CD4-positive, alpha-beta T cell treated with Interleukin-10 for 1 hour (primary cell): ENCODE results near the gene PABPN1.
A peak's percentile ranks its signal among the peaks of the same experiment; 100 is the strongest.
"Not testable (repeated sequence)": the region's sequence is repeated elsewhere in the genome, so short reads cannot be mapped to it uniquely, and the experiment has no call there.

Source experiments
- DNase-seq: peaks from one replicate; pipeline ENCODE4 v3.0.0-alpha.2; 2020

PABPN1 gene, protein sequence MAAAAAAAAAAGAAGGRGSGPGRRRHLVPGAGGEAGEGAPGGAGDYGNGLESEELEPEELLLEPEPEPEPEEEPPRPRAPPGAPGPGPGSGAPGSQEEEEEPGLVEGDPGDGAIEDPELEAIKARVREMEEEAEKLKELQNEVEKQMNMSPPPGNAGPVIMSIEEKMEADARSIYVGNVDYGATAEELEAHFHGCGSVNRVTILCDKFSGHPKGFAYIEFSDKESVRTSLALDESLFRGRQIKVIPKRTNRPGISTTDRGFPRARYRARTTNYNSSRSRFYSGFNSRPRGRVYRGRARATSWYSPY

DNA sequence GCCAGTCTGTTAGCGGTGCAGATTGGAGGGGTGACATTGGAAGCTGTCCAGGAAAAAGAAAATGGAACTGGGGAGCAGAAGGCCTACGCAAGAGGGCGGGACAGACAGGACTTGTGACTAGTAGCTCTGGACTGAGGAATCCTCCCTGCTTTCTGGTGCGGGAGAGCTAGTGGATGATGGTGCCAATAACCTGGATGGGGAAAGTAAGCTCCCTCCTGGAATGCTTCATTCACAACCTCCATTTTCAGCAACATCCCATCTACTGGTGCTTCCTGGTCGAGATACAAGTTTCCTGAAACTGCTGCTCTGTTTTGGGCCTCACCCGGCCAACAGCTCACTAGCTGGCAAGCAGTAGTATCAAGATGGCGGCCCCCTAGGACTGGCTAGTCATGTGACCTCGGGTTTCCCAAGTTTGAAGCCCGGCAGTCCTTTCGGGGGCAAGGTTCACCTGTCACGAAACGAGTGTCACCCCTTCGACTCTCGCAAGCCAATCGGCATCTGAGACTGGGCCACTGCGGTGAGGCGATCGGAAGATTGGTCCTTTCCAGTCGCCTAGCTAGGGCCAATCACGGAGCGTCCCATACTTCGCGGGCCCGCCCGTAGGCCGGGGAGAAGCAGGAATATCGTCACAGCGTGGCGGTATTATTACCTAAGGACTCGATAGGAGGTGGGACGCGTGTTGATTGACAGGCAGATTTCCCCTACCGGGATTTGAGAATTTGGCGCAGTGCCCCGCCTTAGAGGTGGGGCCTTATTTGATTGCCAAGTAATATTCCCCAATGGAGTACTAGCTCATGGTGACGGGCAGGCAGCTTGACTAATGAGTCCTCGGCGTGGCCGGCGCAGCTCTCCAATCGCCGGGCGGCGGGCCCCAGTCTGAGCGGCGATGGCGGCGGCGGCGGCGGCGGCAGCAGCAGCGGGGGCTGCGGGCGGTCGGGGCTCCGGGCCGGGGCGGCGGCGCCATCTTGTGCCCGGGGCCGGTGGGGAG, at the start of gene PABPN1:
Gene PABPN1, plus strand, starts transcription at position 874 of the 988 bp plus-strand sequence. Its CDS starts 13 bp downstream, at position 887.
- peak; percentile 99 for DNase-seq

DNA sequence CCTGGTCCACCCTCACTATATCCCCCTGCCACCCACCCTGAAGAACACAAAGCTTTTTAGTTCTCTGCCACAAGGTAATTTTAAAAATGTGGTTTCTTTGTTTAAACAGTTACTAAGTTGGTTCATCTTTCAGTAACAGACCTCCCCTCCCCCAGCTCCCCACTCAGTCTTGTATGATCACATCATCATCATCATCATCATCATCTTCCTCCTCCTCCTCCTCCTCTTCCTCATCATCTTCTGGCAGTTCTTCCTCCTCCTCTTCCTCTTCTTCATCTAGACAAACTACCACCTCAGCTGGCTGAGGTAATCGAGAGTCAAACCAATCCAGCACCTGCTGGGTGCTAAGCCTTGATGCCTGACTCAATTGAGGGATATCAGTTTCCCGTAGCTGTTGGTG, 45.8 kb upstream of the PABPN1 start:
- no peak for DNase-seq

DNA sequence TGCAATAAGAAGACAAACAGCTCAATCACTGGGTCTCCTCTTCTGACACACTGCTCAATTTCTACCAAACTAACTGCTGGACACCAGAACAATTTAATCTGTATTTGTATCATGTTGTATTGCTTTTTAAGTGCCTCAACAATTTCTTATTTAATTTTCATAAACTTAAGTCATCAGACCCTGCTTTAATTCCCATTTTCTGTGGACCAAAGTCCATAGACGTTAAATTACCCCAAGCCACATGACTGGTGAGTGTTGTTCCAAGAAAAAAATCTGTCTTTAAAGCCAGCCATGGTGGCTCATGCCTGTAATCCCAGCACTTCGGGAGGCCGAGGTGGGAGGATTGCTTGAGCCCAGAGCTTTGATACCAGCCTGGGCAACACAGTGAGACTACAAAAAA, 44.1 kb upstream of the PABPN1 start:
- no peak for DNase-seq

DNA sequence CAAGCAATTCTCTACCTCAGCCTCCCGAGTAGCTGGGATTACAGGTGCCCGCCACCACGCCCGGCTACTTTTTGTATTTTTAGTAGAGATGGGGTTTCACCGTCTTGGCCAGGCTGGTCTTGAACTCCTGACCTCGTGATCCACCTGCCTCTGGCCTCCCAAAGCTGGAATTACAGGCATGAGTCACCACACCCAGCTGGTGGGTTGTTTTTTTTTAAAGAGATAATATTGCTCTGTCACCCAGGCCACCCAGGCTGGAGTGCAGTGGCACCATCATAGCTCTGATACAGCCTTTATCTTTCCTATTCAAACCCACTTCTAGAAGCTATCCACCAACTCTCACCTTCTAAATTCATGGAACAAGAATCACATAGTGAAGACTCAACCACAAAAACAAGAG, 43.3 kb upstream of the PABPN1 start:
- not testable (repeated sequence) for DNase-seq

DNA sequence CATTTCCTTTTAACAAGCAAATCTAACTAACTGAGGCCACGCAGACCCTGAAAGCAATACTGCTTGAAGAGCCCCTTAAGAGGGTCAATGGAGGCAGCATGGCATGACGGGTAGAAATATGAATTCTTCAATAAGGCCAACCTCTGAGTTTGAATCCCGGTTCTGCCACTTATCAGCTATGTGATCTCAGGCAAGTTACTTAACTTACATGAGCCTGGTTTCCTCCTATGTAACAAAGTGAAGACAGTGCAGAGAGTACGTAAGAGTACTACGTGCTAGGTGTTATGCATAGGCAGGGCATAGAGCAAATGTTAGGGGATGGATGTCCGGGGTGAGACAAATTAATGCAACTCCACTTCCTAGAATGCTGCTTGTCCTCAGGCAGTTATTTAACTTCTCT, 40.0 kb upstream of the PABPN1 start:
- DNase-seq = no peak

DNA sequence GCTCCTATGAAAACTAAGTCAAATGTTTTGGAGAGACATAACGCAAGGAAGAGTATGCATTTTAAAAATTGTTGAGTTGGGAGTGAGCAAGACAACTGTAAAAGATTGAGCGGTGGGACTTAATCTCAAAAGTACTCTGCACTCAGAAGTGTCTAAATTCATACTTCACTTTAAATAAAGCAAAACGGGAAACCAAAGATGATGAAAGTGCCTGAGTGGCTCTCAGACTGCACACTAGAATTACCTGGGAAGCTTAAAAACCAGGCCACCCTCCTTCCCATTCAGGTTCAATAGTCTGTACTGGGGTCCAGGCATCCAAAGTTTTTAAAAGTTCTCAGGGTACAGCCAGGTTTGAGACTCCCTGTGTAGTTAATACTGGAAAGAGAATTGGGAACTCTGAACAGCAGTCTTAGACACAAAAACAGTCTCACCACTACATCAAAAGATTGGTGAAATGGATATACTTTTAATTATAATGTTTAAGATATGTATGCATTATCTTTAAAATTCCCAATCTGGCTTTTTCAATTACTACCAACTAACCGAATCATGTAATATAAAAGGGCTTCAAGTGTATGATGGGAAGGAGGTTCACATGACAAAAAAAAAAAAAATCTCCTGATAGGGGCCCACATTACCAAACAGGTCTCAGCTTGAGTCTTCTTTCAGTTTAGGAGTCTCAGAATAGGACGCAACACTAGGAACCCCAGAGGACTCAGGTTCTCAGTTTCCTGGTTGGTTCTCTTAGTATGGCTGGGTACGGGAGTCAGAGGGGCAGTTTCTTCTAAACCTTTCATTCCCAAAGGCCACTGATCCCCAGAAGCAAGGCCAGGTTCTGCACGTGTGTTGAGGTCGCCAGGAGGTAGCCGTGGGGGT, 36.4 kb upstream of the PABPN1 start:
- DNase-seq = no peak

DNA sequence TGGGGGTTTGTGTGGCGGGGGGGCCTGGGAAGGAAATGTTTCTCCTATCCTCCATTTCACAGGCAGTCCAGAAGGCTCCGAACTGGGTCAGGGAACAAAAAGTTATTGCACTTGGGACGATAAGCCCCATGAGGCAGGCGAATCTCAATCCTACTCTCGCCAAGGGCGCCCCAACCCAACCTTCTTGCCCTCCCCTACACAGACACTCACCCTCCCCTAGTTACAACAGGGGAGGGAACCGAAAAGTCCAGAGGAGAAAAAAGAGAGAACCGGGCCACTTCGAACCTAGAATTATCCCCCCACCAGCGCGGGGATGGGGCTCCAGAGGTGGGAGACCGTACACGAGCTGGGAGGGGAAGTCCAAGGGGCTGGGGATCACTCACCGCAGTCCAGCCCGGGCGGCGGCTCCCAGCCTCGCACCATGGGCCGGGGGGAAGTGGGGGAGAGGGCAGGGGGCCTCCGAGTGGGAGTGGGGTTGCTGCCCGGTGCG, 35.7 kb upstream of the PABPN1 start:
- no peak for DNase-seq

DNA sequence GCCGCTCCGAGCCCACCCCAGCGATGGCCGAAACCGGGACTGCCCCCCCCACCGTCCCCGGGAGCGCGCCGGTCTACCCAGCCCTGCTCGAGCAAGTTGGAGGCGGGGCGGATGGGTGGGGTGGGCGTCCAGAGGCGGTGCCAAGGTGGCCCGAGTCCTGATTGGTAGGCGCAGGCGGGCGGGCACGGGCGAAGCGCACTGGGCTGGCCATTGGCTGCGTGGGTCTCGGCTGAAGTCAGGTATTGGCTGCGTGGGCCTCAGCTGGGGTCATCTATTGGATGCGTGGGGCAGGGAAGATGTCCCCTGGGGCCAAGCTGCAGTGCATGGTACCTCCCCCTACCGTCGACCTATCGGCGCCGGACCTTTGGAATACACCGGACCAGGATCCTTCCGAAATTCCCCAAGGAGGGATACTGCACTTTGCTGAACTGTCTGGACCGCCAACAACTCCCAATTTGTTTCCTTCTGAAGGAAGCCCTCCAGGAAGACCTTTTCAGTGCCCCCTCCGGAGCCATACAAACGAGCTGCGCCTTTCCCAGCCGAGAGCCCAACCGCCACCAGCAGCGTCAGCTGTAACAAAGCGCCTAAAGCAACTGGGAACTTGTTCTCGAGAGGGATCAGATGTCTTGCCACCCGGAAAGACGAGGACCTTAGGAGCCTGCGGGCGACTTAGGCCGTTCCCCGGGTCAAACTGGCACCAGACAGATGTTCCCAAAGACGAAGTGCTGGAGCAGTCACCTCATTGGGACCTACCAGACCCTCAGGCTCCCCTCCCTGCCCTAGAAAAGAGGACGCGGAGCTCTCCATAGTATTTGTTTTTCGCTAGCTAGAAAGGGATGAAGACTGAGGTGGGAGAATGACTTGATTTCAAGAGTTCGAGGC, 35.0 kb upstream of the PABPN1 start, which contains the start of gene HOMEZ:
Gene HOMEZ, minus strand, starts transcription at position 113 of the 882 bp plus-strand sequence. CDS start 180 bp downstream, outside the sequence.
- peak; percentile 97 for DNase-seq

DNA sequence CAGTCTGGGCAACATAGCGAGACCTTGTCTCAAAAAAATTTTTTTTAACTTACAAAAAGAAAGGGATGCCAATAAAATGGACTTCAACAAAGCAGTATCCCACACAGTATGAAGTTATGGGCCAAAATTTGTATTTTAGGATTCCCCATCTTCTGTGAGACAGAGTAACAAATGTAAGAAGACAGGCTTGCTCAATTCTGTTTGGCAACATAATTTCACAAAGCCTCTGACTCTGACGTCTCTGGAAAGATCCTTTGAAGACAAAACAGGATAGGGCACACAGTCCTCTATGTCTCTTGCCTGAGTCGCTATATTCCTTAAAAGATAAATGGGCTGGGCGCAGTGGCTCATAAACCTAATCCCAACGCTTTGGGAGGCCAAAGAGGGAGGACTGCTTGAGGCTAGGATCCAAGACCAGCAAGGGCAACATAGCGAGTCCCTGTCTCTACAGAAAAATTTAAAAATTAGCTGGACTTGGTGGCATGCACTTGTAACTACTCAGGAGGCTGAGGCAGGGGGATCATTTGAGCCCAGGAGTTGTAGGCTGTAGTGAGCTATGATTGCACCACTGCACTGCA, 34.3 kb upstream of the PABPN1 start:
- DNase-seq = no peak

DNA sequence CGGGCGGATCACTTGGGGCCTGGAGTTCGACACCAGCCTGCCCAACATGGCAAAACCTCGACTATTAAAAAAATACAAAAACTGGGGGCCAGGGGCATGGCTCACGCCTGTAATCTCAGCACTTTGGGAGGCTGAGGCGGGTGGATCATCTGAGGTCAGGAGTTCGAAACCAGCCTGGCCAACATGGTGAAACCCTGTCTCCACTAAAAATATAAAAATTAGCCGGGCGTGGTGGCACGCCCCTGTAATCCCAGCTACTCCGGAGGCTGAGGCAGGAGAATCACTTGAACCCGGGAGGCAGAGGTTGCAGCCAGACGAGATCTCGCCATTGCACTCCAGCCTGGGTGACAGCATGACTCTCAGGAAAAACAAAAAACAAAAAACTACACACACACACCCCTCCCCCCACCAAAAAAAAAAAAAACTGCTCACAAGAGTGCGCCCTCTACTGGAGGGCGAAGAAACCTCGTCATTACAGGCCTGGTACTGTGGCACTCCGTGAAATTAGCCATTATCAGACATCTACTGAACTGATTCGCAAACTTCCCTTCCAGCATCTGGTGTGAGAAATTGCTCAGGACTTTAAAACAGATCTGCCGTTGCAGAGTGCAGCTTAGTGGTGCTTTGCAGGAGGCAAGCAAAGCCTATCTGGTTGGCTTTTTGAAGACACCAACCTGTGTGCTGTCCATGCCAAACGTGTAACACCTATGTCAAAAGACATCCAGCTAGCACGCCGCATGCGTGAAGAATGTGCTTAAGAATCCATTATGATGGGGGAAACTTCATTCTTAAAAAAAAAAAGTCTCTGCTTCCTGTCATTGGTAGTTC, 26.3 kb upstream of the PABPN1 start:
- peak; percentile 75 for DNase-seq

DNA sequence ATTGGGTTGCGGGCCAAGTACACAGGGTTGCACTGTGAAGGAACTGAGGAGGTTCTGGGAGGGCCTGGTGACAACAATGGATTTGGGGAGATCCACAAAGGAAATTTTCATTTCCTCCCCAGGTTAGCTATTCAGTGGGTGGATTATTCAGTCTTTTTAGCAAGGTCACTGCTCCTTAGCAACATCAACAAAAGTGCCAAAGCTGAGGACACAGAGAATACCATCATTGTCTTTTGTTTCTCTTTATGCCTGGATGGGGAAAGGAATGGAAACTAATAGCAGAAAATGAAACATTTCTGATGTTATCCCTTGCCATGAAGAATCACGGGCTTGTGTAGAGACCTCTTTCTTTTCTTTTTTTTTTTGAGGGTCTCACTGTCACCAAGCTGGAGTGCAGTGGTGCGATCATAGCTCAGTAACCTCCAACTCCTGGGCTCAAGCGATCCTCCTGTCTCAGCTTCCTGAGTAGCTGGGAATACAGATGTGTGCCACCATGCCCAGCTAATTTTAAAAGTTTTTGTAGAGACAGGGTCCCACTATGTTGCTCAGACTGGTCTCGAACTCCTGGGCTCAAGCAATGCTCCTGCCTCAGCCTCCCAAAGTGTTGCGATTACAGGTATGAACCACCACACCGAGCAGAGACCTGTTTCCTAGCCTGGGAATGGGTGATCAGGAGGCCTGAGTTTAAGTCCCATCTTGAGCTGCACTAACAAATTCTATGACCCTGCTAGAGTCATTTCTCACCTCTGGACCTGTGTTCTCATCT, 25.1 kb upstream of the PABPN1 start:
- no peak for DNase-seq

DNA sequence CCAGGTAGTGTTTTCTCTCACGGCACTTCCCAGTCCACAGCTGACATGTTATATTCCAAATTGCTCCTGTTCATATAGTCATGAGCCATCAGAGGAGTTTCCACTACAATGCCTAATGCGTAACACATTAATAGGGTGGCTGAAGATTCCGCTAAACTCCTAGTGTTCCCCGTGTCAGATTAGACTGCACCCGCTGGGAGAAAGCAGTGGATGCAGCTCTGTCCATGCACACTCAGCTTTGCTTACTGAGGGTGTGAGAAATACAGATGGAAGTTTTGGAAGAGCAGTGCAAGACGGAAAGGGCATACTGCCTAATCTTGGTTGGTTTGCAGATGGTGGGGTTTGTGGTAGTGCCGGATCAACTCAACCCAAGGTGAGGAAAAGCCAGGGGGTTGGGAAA, 24.2 kb upstream of the PABPN1 start:
- no peak for DNase-seq

DNA sequence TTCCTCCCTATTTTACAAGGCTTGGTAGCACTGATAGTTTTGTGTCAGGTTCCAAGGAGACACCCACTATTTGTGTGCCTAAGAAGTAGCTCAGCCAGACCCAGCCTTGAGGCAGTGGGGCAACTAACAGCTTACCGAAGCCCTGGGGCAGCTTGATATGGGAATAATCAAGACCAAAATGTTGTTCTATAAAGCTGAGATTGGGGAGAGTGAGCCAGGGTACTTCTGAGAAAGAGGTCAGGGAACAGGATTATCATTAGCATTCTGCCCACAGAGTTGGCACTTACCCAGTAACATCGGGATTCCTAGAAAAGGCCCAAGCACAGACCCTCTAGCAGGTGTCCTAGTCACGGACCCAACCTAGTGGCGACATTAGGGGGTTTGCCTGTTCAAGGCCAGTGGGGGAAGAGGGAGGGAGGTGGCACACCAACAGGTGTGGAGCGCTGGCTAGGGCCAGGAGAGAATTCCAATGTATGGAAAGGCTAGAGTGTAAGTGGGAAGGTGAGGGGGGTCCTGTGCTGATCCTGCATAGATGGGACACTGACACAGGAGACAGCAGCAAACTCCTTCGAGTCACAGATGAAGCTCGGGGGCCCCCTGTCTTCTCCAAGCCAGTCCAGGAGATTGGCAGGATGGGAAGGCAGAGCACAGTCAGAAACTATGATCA, 23.5 kb upstream of the PABPN1 start:
- DNase-seq = no peak

DNA sequence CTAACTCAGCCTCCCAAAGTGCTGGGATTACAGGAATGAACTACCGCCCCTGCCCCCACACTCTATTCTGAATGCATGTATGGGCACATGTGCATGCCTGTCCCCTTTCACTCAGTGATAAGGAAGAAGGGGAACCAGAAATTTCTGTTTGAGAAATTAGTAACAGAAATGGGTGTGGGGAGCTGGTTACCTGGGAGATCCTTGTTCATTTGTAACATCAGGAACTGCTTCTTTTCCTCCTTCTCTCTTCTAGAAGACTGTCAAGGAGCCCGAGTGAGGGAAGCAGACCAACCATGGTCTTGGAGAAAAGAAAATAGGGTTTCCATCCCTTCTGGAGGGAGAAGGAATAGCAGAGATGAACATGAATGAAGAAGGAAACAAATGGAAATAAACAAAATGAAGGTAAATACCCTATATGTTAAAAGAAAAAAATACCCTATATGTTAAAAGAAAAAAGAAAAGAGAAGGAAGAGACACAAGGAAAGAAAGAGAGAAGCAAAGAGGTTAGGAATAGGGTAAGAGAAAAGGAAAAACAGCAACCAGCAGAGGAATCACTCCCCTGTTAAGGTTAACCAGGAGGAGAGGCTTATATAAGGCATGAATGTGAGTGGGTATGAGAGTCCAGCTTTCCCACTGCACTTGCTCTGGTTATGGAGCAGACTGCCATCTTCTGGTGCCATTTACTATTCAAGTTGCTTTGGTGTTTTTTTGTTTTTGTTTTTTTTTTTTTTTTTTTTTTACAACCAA, 21.9 kb upstream of the PABPN1 start:
- DNase-seq = peak; percentile 51

DNA sequence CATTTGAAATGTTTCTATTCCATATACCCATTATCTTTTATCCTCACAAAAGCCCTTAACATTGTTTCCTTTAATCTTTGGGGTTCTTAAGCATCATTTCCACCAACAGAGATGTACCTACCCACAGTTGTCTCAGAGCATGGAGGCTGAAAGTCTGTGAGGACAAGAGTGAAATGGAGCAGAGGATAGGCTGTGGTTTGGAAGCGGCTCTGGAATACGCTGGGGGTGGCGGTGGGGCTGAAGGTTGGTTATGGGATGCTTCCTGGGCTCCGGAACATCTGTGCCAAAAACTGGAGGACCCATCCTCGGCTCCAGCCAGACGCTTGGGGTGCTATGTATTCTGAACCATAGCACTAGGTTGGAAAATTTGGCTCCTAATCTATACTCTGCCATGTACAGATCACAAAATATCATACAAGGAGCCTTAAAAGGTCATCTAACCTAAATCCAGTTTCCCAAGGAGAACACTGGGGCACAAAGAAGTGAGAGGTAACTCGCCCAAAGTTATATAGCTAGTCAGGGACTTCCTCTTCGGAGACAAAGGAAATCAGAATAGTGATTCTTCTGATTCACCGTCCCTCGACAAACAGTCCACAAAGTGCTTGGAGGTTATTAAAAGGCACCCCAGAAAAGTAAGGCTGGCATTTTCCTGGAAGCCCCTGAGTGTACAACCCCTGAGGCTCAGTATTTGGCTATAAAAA, 21.1 kb upstream of the PABPN1 start:
- no peak for DNase-seq

DNA sequence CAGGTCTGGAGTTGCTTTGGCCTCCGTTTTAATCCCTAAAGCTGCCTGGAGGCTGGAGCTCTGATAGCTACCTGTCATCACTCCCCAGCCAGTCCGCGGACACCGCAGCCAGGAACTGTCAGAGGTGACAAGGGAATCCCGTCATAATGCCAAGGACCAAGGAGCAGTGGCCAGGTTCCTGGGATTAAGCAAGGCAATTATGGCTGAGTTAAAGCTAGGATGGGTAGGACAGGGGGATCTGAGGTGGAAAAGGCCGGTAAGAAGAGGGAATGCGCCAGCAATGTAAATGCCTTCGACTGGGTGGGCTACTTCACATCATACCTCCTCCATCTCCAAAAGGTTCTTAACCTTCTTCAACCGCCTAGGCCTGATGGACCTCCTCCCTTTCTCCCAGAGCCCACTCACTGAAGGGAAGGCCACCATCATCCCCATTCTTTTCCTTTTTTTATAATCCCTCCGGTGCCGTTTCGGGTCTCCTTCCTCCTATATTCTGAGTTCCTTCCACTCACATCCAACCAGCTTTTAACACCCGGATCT, 20.5 kb upstream of the PABPN1 start:
- DNase-seq = no peak
